ENCODE data around the gene STX3.

Gene STX3

DNA sequence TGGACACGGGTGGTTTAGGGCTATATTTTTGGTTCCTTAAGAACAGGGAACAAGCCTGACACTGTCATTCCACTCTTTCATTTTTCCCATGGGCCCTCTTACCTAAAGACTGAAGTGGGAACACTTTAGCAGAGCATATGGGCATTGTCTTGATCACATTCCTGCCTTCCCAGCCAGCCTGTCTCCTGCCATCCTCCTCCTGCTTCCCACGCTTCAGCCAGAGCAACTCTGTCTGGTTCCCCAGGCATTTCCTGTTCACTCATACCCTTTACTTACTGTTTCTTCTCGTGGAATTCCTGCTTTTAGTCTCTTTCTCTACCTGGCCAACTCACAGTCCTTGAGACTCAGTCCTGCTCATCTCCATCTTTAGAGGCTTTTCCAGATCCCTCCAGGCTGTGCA is 32.6 kb downstream of the STX3 start:
- Histone ChIP-seq H3K4me2 (ENCODE audit: low read length) (no peak overlapping the region), H3K27ac (ENCODE audit: low read depth, low read length) (no peak overlapping the region), H3K9me2 (replicated peaks; ENCODE audit: control insufficient read depth, low read length) (no peaks in the 10 kb centered on the region), H3K4me1 (ENCODE audit: control insufficient read depth, low read length) (no peaks in the 10 kb centered on the region), H4K20me1 (ENCODE audit: control insufficient read depth, insufficient read depth, low read depth, low read length) (no peaks in the 10 kb centered on the region), H3K4me3 (ENCODE audit: low read length) (no peak overlapping the region), H3F3A (ENCODE audit: control insufficient read depth, insufficient read depth) (no peaks in the 10 kb centered on the region), H3K9me3 (ENCODE audit: control insufficient read depth, insufficient read depth, low read length) (no peaks in the 10 kb centered on the region), H3K36me3 (ENCODE audit: control insufficient read depth, low read length) (no peaks in the 10 kb centered on the region), H3K27me3 (ENCODE audit: control insufficient read depth, low read length) (no peaks in the 10 kb centered on the region), H3K79me2 (ENCODE audit: control insufficient read depth, low read length) (no peaks in the 10 kb centered on the region)
- TF ChIP-seq, protein P1, sequence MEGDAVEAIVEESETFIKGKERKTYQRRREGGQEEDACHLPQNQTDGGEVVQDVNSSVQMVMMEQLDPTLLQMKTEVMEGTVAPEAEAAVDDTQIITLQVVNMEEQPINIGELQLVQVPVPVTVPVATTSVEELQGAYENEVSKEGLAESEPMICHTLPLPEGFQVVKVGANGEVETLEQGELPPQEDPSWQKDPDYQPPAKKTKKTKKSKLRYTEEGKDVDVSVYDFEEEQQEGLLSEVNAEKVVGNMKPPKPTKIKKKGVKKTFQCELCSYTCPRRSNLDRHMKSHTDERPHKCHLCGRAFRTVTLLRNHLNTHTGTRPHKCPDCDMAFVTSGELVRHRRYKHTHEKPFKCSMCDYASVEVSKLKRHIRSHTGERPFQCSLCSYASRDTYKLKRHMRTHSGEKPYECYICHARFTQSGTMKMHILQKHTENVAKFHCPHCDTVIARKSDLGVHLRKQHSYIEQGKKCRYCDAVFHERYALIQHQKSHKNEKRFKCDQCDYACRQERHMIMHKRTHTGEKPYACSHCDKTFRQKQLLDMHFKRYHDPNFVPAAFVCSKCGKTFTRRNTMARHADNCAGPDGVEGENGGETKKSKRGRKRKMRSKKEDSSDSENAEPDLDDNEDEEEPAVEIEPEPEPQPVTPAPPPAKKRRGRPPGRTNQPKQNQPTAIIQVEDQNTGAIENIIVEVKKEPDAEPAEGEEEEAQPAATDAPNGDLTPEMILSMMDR (IDR thresholded peaks at IDR 0.05; ENCODE audit: low read depth, low read length, poor library complexity, severe bottlenecking) = no peak
- TF ChIP-seq EZH2phosphoT487 (IDR thresholded peaks at IDR 0.05; ENCODE audit: borderline replicate concordance, low read length) = no peak

DNA sequence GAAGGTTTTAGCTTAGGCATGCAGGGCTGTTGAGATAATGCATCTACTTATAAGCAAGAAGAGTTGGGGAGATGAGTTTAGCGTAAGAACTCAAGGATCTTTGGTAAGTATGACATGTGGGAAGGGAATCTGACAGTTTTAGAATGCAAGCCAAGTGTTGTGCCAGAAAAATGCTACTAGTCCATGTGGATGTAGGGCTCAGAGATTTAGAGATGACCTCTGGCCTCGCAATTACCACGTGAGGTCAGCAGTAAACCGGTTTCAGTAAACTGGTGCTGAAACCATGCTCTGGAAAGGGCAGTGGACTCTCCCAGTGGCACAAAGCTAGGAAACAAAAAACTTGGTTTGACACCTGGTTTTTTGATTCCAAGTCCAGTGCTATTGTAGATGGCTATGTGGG is 36.5 kb downstream of the STX3 start:
- Histone ChIP-seq H3K4me1 (ENCODE audit: control insufficient read depth, low read length) (no peaks in the 10 kb centered on the region), H3K4me3 (ENCODE audit: low read length) (no peak overlapping the region), H3K36me3 (ENCODE audit: control insufficient read depth, low read length) (no peaks in the 10 kb centered on the region), H3K79me2 (ENCODE audit: control insufficient read depth, low read length) (no peaks in the 10 kb centered on the region), H3K27ac (ENCODE audit: low read depth, low read length) (no peak overlapping the region), H3K9me3 (ENCODE audit: control insufficient read depth, insufficient read depth, low read length) (no peaks in the 10 kb centered on the region), H3K27me3 (ENCODE audit: control insufficient read depth, low read length) (no peaks in the 10 kb centered on the region), H3K9me2 (replicated peaks; ENCODE audit: control insufficient read depth, low read length) (no peaks in the 10 kb centered on the region), H3F3A (ENCODE audit: control insufficient read depth, insufficient read depth) (no peaks in the 10 kb centered on the region), H3K4me2 (ENCODE audit: low read length) (no peak overlapping the region), H4K20me1 (ENCODE audit: control insufficient read depth, insufficient read depth, low read depth, low read length) (no peaks in the 10 kb centered on the region)
- TF ChIP-seq, protein P1 (IDR thresholded peaks at IDR 0.05; ENCODE audit: low read depth, low read length, poor library complexity, severe bottlenecking) = no peak
- no peak for TF ChIP-seq EZH2phosphoT487 (IDR thresholded peaks at IDR 0.05; ENCODE audit: borderline replicate concordance, low read length)

DNA sequence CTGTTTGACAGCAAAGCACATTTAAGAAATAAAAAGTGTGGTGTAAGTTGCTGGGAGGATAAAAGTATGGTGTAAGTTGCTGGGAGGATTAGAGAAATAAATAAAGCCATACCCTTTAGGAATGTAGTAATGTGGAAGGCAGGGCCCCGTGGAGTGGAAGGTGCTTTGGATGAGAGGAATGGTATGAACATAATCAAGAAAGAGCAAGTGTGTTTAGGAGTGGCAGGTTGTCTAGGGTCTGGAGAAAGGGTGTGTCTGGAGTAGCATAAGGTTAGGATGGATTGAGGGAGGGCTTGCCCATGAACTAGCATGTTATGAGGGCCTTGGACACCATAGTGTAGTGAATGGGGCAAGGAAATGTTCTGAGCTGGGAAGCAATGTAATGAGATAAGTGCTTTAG is 37.3 kb downstream of the STX3 start:
- H3K36me3 ChIP-seq (ENCODE audit: control insufficient read depth, low read length) = no peaks in the 10 kb centered on the region

More for the DNA sequence above, 37.3 kb downstream of the STX3 start:
- TF ChIP-seq, protein P1 (IDR thresholded peaks at IDR 0.05; ENCODE audit: low read depth, low read length, poor library complexity, severe bottlenecking) = no peak
- TF ChIP-seq EZH2phosphoT487 (IDR thresholded peaks at IDR 0.05; ENCODE audit: borderline replicate concordance, low read length) = no peak
- Histone ChIP-seq H3K27me3 (ENCODE audit: control insufficient read depth, low read length) (no peaks in the 10 kb centered on the region), H3F3A (ENCODE audit: control insufficient read depth, insufficient read depth) (no peaks in the 10 kb centered on the region), H3K4me2 (ENCODE audit: low read length) (no peak overlapping the region), H3K9me2 (replicated peaks; ENCODE audit: control insufficient read depth, low read length) (no peaks in the 10 kb centered on the region), H3K27ac (ENCODE audit: low read depth, low read length) (no peak overlapping the region), H3K9me3 (ENCODE audit: control insufficient read depth, insufficient read depth, low read length) (no peaks in the 10 kb centered on the region), H4K20me1 (ENCODE audit: control insufficient read depth, insufficient read depth, low read depth, low read length) (no peaks in the 10 kb centered on the region), H3K4me1 (ENCODE audit: control insufficient read depth, low read length) (no peaks in the 10 kb centered on the region), H3K4me3 (ENCODE audit: low read length) (no peak overlapping the region), H3K79me2 (ENCODE audit: control insufficient read depth, low read length) (no peaks in the 10 kb centered on the region)
